GM18868 (cell line): ENCODE data around the gene CRIP3.
"Not testable (repeated sequence)": the region's sequence is repeated elsewhere in the genome, so short reads cannot be mapped to it uniquely, and the experiment has no call there.

ENCODE experiments used
- ATAC-seq: cut with Tn5 transposase; IDR thresholded peaks from one replicate; pipeline ENCODE4 v1.9.1; 2021; ENCODE audit warnings: mild to moderate bottlenecking, moderate library complexity; ENCODE audit not compliant: unreplicated experiment

The CRIP3 gene

GRCh38 chr6:43307451-43308100, 1.1 kb downstream of the CRIP3 start:
- no peak for ATAC-seq

GRCh38 chr6:43306086-43306485, 2.5 kb downstream of the CRIP3 start:
- ATAC-seq: no peak

GRCh38 chr6:43304882-43305281, 3.7 kb downstream of the CRIP3 start:
- no peak for ATAC-seq

GRCh38 chr6:43304361-43304760, 4.3 kb downstream of the CRIP3 start:
- no peak for ATAC-seq

GRCh38 chr6:43303751-43304331, 4.8 kb downstream of the CRIP3 start:
- ATAC-seq: no peak

- ATAC-seq: not testable (repeated sequence)
Measured at GRCh38 chr6:43303006-43303405, 5.6 kb downstream of the CRIP3 start.

GRCh38 chr6:43302126-43302525, 6.5 kb downstream of the CRIP3 start:
- no peak for ATAC-seq

DNA sequence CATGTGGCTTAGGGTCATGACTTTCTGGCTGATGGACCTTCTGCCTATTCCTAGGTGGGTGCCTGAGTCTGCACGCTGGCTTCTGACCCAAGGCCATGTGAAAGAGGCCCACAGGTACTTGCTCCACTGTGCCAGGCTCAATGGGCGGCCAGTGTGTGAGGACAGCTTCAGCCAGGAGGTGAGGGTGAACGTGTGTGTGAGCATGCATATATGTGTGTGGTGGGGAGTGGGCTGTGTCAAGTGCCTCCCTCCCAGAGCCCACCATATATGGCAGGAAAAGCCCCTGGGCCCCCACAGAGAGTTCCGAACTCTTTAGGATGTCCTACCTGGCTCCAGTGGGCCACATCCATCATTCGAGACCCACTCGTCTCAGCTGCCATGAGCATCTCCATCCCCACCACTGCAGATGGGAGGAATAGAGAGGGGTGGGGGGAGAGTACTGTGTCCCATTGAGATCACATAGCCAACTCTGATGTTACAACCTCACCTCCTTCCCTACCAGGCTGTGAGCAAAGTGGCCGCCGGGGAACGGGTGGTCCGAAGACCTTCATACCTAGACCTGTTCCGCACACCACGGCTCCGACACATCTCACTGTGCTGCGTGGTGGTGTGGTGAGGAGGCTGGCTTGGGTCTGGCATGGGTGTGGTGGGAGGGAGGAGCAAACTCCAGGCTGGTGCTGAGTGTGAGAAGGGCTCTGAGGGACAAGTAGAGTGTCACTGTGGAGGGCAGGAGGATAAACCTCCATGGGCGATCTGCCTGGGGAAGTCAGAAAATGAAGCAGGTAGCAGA, 7.3 kb downstream of the CRIP3 start:
- ATAC-seq: no peak

DNA sequence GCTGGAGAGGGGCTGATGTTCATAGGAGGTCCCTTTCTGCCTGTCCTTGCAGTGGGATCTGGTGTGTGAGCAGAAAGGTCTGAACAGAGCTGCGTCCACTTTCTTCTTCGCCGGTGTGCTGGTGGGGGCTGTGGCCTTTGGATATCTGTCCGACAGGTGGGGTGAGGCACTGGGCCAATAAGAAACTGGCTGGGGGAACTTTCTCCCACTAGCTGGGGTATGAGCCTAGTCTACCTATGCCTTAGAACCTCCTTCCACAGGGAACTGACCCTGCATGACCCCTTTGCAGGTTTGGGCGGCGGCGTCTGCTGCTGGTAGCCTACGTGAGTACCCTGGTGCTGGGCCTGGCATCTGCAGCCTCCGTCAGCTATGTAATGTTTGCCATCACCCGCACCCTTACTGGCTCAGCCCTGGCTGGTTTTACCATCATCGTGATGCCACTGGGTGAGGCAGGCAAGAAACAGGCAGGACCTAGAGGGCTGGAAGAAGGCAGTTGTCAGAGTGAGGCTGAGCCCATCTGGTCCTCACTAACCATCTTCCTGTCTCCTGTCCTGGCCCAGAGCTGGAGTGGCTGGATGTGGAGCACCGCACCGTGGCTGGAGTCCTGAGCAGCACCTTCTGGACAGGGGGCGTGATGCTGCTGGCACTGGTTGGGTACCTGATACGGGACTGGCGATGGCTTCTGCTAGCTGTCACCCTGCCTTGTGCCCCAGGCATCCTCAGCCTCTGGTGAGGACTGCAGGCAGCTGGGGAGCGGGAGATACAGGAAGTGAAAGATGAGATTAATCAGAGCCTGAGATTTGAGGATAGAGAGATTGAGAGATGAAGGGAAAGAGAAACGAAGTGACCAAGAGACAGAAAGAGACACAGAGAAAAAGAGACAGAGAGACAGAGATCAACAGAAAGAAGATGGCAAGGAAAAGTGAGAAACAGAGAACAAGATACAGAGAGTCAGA, 9.0 kb downstream of the CRIP3 start:
- no peak for ATAC-seq

DNA sequence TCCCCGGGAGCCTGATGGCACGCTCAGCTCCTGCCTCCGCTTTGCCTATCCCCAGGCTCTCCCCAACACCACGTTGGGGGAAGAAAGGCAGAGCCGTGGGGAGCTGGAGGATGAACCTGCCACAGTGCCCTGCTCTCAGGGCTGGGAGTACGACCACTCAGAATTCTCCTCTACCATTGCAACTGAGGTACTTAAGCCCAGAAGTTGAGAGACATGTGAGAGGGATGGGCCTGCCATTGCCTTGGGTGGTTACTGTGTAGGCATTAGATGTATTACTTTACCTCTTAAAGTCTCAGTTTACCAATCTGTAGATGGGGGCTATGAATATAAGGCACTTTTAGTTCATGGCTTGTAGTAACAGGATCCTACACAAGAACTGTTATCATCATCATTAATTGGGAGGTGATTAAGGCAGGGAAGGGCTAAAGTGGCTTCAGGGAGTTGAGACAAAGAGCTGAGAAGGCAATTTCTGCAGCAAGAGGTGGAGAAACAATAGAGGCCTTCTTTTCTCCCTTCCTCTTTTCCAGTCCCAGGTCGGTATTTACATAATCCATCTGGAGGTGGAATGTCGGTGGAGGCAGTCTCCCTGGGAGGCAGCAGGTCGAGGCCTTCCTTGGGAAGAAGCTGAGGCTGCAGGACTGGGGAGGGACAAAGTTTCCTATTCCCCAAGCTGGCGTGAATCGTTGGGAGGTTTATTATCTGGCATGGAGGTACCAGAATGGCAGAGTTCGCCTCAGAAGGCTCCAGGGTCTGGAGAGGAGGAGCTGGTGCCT, 9.9 kb downstream of the CRIP3 start:
- ATAC-seq: no peak

DNA sequence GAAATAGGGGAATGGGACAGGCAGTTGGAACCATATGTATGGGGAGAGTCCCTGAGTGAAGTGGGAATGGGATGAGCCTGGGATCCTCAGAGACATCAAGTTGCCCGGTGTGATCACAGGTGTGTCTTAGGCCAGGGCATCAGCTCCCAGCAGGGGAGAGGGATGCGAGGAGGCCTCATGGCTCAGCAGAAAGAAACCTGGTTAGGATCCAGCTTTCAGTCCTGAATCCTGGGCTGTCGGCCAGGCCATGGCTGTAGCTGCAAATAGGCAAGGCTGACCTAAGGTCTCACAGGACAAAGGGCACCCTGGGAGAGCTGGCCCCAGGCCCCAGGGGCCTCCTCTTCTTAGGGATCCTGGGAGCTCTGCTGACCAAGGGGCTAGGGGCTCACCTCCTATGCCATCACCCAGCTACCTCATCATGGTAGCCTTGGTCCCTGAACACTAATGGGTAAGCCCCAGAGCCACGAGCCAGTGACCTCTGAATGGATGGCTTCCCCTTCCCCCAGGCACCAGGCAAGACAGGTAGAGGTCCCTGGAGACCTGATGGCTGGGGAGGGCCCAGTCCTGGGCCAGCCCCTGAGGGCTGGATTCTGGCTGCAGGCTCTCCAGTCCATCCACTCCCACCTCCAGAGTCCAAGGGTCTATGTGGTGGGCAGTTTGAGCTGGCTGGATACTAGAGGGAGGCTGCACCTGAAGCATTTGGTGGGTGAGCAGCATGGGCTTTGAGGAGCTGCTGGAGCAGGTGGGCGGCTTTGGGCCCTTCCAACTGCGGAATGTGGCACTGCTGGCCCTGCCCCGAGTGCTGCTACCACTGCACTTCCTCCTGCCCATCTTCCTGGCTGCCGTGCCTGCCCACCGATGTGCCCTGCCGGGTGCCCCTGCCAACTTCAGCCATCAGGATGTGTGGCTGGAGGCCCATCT, 10.7 kb downstream of the CRIP3 start, which contains the start of gene SLC22A7:
Gene SLC22A7 (plus strand): TSS at position 617 of the 921 bp plus-strand sequence. CDS start 99 bp downstream, at position 716.
- no peak for ATAC-seq

DNA sequence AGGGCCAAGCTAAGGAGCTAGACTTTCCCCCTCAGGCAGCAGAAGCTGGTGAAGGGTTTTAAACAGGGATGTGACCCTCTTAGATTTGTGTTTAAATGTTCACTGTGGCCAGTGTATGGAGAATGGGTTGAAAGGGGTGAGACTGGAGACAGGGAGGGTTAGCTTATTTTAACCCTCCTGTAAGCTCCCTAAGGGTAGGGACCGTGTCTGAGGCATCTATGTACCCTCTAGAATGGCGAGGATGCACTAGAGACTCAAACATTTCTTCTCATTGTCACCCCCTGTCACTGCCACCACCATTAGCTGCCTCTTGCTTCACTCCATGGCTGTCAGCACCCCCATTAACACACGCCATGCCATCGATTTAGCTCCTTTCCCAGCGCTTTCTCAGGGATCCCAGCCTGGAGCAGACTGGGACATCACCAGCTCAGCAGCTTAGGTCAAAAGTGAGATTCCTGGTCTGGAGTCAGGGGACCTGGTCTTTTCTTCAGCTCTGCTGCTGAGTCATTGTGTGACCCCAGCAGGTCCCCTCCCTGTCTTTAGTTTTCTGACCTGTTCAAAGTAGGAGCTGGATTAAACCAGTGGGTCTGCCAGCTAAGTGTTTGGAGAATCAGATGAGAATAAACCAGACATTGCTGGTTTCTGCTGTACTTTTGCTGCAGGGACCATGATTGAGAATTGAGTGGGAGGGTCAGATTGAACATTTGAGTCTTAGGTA, 11.7 kb downstream of the CRIP3 start:
- no peak for ATAC-seq

DNA sequence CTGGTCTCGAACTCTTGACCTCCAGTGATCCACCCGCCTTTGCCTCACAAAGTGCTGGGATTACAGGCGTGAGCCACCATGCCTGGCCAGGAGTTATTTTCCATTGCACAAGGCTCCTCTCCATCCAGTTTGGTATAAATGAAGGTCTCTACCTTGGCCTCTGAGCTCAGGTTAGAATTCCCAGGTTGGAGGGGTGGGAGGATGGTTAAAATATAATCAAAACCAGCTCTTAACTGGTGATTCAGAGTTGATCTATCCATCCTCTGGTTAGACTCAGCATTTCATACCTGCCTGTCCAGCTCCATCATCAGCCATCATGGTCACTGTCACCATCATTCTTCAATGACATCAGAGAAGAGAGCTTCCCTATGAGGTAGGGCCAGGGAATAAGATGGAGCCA, 13.2 kb downstream of the CRIP3 start:
- no peak for ATAC-seq

DNA sequence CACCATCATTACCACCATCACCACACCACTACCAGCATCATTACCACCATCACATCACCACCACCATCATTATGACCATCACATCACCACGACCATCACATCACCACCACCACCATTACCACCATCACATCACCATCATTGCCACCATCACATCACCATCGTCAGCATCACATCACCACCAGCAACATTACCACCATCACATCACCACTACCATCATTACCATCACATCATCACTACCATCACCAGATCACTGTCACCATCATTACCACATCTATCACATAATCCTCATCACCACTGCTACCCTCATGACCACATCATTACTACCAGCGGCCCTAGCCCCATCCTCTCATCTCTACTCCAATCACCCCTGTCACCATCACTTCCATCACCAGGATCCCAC, 14.1 kb downstream of the CRIP3 start:
- ATAC-seq: no peak

DNA sequence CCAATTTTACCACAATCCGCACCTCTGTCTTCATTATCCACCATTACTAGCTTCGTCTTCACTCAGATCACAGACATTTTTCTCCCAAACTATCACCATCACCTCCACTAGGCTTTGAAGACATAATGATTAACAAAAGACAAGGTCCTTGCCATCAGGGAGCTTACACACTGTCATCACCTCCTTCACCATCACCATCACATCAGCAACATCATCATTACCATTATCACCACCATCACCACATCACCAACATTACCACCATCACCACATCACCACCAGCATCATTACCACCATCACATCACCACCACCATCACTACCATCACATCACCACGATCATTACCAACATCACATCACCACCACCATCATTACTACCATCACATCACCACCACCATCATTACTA, 14.9 kb downstream of the CRIP3 start:
- no peak for ATAC-seq

DNA sequence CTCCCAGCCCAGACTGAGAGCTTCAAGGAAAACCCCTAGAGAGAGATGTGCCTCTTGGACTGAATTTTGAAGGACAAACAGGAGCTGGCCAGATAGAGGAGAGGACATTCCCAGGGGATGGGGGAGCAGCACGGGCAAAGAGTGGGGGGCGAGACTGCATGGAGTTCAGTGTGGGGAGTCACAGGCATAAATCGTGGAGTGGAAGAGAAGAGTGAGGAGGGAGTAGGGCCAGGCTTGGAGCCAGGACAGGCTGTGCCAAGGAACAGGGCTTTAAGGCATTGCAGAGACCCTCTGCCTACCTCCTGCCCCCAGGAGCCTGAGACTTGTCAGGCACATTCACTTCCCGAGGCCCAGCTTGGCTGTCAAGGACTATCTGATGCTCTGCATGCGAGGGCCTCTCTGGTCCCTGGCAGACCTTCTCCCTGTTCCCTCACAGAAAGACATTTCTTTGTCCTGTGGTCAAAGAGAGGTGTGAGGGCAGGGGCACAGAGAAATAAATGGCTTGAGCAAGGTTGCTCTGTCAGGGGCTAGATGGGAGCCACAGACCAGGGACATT, 15.8 kb downstream of the CRIP3 start:
- ATAC-seq: no peak

DNA sequence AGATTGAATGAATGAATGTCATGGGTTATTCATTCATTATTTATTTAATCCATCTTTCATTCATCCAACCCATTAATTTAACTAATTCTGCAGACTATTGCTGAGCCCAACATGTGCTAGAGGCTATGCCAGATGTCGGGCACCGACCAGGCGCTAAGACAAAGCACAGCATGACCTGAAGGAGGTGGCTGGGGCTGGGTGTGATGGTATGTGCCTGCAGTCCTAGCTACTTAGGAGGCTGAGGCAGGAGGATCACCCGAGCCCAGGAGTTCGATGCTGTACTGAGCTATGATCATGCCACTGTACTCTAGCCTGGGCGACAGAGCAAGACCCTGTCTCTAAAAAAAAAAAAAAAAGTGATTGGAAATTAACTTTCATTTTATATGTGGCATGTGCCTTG, 16.3 kb downstream of the CRIP3 start:
- no peak for ATAC-seq

DNA sequence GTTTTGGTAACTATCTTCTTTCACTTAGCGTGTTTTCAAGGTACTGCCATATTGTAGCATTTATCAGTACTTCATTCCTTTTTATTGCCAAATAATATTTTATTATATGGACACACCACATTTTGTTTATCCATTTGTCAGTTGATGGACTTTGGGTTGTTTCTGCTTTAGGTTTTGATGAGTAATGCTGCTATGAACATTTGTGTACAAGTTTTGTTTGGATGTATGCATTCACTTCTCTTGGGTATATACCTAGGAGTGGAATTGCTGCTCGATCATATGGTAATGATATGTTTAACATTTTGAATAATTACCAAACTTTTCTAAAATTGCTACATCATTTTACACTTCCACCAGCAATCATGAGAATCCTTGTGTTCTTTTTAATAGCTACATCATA, 16.9 kb downstream of the CRIP3 start:
- no peak for ATAC-seq
